SK-N-SH (cell line): ENCODE measurements around the gene GPC5. TPM values are rescaled to one million over a fixed set of nuclear protein-coding genes. Genes with fewer than 3 reads are reported as not detected.

Source experiments
- CTCF ChIA-PET: fragments of 300-600, 350-600 bp; formaldehyde crosslinking; extraction: SDS; loops from one replicate; lab custom pipeline; 2021; lab: Yijun Ruan, JAX
- POLR2A ChIA-PET: fragments of 350-600 bp; sonication (Branson Sonifier 250); formaldehyde crosslinking; extraction: SDS; loops from one replicate; lab custom pipeline; 2020; ENCODE audit warnings: antibody characterized with exemption, inconsistent platforms; lab: Yijun Ruan, JAX
- DNase-seq: peaks from one replicate; pipeline ENCODE4 v3.0.0; 2012
- H2AFZ ChIP-seq: fragments of 200-600 bp; sonication (generic); 2 replicates; pipeline ENCODE4 v1.8.1; 2016; ENCODE audit warnings: antibody characterized with exemption, mild to moderate bottlenecking, low read depth
- H3F3A ChIP-seq: fragments of 200-600 bp; sonication (generic); replicated peaks from 2 replicates; pipeline ENCODE3; 2016; ENCODE audit warnings: antibody characterized with exemption, mild to moderate bottlenecking; ENCODE audit not compliant: insufficient read depth
- H3K27ac ChIP-seq, 2 experiments: fragments of 200-500 bp in 1 of 2; fragments of 200-600 bp in 1 of 2; sonication (Bioruptor generic) in 1 of 2; sonication (generic), shearing (Covaris generic) in 1 of 2; 2 replicates each; pipeline versions ENCODE4 v1.5.1 to v1.6.1; 2014 to 2016; ENCODE audit warnings: low read depth in 2 of 2, inconsistent platforms in 1 of 2, low read length in 1 of 2, mild to moderate bottlenecking in 1 of 2, mixed read lengths in 1 of 2
- H3K27me3 ChIP-seq: fragments of 200-600 bp; sonication (generic), shearing (Covaris generic); 2 replicates; pipeline ENCODE4 v1.6.1; 2016; ENCODE audit warnings: mixed run types; ENCODE audit not compliant: insufficient read depth
- H3K36me3 ChIP-seq, 2 experiments: fragments of 200-500 bp in 1 of 2; fragments of 200-600 bp in 1 of 2; sonication (Bioruptor generic) in 1 of 2; sonication (generic) in 1 of 2; replicated peaks in 1 of 2; 2 replicates each; pipeline versions ENCODE3 to v1.5.1; 2014 to 2016; ENCODE audit warnings: low read length in 1 of 2, mild to moderate bottlenecking in 1 of 2; ENCODE audit not compliant: insufficient read depth in 2 of 2, control insufficient read depth in 1 of 2
- H3K4me1 ChIP-seq, 2 experiments: fragments of 200-500 bp in 1 of 2; fragments of 200-600 bp in 1 of 2; sonication (Bioruptor generic) in 1 of 2; sonication (generic), shearing (Covaris generic) in 1 of 2; 2 replicates each; pipeline versions ENCODE4 v1.5.1 to v1.6.1; 2014 to 2016; ENCODE audit warnings: low read depth in 1 of 2, low read length in 1 of 2, mixed run types in 1 of 2; ENCODE audit not compliant: insufficient read depth in 2 of 2, control insufficient read depth in 1 of 2
- H3K4me2 ChIP-seq: fragments of 200-600 bp; sonication (generic), shearing (Covaris generic); 2 replicates; pipeline ENCODE4 v1.6.1; 2017; ENCODE audit warnings: mixed run types
- H3K4me3 ChIP-seq, 2 experiments: fragments of 200-500 bp in 1 of 2; fragments of 200-600 bp in 1 of 2; sonication (Bioruptor generic) in 1 of 2; sonication (generic), shearing (Covaris generic) in 1 of 2; 2 replicates each; pipeline versions ENCODE4 v1.5.1 to v1.8.1; 2014 to 2016; ENCODE audit warnings: low read depth in 2 of 2, inconsistent platforms in 1 of 2, low read length in 1 of 2, mild to moderate bottlenecking in 1 of 2, mixed read lengths in 1 of 2, moderate library complexity in 1 of 2
- H3K79me2 ChIP-seq: fragments of 200-600 bp; sonication (generic); 2 replicates; pipeline ENCODE4 v1.8.1; 2017; ENCODE audit warnings: mild to moderate bottlenecking; ENCODE audit not compliant: insufficient read depth
- H3K9ac ChIP-seq: fragments of 200-600 bp; sonication (generic); 2 replicates; pipeline ENCODE4 v1.6.1; 2017; ENCODE audit warnings: mixed run types
- H3K9me2 ChIP-seq: fragments of 200-600 bp; sonication (generic); 2 replicates; pipeline ENCODE4 v1.6.1; 2017; ENCODE audit warnings: mixed run types
- H3K9me3 ChIP-seq: fragments of 200-600 bp; sonication (generic); 2 replicates; pipeline ENCODE4 v1.6.1; 2017; ENCODE audit warnings: mixed run types, mild to moderate bottlenecking, moderate library complexity
- H4K20me1 ChIP-seq: fragments of 200-600 bp; sonication (generic); 2 replicates; pipeline ENCODE4 v1.6.1; 2017; ENCODE audit warnings: mild to moderate bottlenecking, mixed run types; ENCODE audit not compliant: insufficient read depth
- ELF1 ChIP-seq: IDR thresholded peaks from 2 replicates; pipeline ENCODE4 v1.4.0; 2012
- EZH2phosphoT487 ChIP-seq: fragments of 200-600 bp; sonication (generic); IDR thresholded peaks from 2 replicates; pipeline ENCODE4 v1.6.1; 2017; ENCODE audit warnings: low read depth, mixed run types, mild to moderate bottlenecking, antibody characterized with exemption, moderate library complexity, borderline replicate concordance
- FOSL2 ChIP-seq: IDR thresholded peaks from 2 replicates; pipeline ENCODE4 v1.4.0; 2012; ENCODE audit warnings: low read depth, mild to moderate bottlenecking, moderate library complexity, borderline replicate concordance
- GABPA ChIP-seq: IDR thresholded peaks from 2 replicates; pipeline ENCODE4 v1.4.0; 2012; ENCODE audit warnings: low read depth, mild to moderate bottlenecking
- GATA2 ChIP-seq: sonication (generic); formaldehyde crosslinking; IDR thresholded peaks from 2 replicates; pipeline ENCODE4 v1.5.0; 2020; ENCODE audit warnings: mild to moderate bottlenecking, missing genetic modification reagents
- JUND ChIP-seq: IDR thresholded peaks from 2 replicates; pipeline ENCODE4 v1.4.0; 2012
- MEF2A ChIP-seq: IDR thresholded peaks from 2 replicates; pipeline ENCODE4 v1.4.0; 2012; ENCODE audit warnings: low read depth, borderline replicate concordance
- MXI1 ChIP-seq: IDR thresholded peaks from 2 replicates; pipeline ENCODE4 v1.6.1; 2012; ENCODE audit warnings: mild to moderate bottlenecking, low read depth, low read length, improper control_type of control experiment
- NFIC ChIP-seq: IDR thresholded peaks from 2 replicates; pipeline ENCODE4 v1.4.0; 2012; ENCODE audit warnings: borderline replicate concordance
- NRF1 ChIP-seq: IDR thresholded peaks from 2 replicates; pipeline ENCODE4 v1.6.1; 2012; ENCODE audit warnings: low read depth, mild to moderate bottlenecking, low read length
- POLR2AphosphoS5 ChIP-seq: IDR thresholded peaks from 2 replicates; pipeline ENCODE4 v1.6.1; 2012; ENCODE audit warnings: low read depth, low read length
- RAD21 ChIP-seq: IDR thresholded peaks from 2 replicates; pipeline ENCODE4 v1.6.1; 2012; ENCODE audit warnings: mild to moderate bottlenecking, low read length
- RCOR1 ChIP-seq: fragments of 150-350 bp; IDR thresholded peaks from 2 replicates; pipeline ENCODE4 v1.6.1; 2017; ENCODE audit warnings: antibody characterized with exemption, low read length
- REST ChIP-seq: IDR thresholded peaks from 2 replicates; pipeline ENCODE4 v1.6.1; 2012; ENCODE audit warnings: mild to moderate bottlenecking, low read depth, low read length, moderate library complexity
- SIN3A ChIP-seq: IDR thresholded peaks from 2 replicates; pipeline ENCODE4 v1.6.1; 2012; ENCODE audit warnings: low read depth, mild to moderate bottlenecking, low read length, moderate library complexity, borderline replicate concordance
- SMC3 ChIP-seq: IDR thresholded peaks from 2 replicates; pipeline ENCODE4 v1.6.1; 2012; ENCODE audit warnings: low read depth, low read length, improper control_type of control experiment
- TAF1 ChIP-seq: IDR thresholded peaks from 2 replicates; pipeline ENCODE4 v1.6.1; 2012; ENCODE audit warnings: low read depth, mild to moderate bottlenecking, low read length, moderate library complexity, borderline replicate concordance
- TCF12 ChIP-seq: IDR thresholded peaks from 2 replicates; pipeline ENCODE4 v1.4.0; 2012
- USF2 ChIP-seq: fragments of 150-350 bp; IDR thresholded peaks from 2 replicates; pipeline ENCODE4 v1.6.1; 2017; ENCODE audit warnings: antibody characterized with exemption, low read length, low read depth, borderline replicate concordance
- WGBS: methylation state at CpG from one replicate; pipeline ENCODE4 v1.1.6; 2017; ENCODE audit warnings: low lambda C conversion rate; 5-methylcytosine and 5-hydroxymethylcytosine counted together
- polyA plus RNA-seq, 3 experiments: library from polyadenylated mRNA; depleted of rRNA; stranded (reverse); fragments of >200 nt; gene quantifications; 2 replicates each; pipeline ENCODE4 v1.2.3, GENCODE V29; 2012
- TF ChIP-seq, protein P1 (sequence below): fragments of 200-600 bp; sonication (generic); IDR thresholded peaks from 2 replicates; pipeline ENCODE4 v1.6.1; 2017; ENCODE audit warnings: antibody characterized with exemption, mild to moderate bottlenecking, moderate library complexity

GPC5 gene
- polyA plus RNA-seq, 1 of the 3 experiments (the other 2 are of a cell fraction): 0.03 TPM

DNA sequence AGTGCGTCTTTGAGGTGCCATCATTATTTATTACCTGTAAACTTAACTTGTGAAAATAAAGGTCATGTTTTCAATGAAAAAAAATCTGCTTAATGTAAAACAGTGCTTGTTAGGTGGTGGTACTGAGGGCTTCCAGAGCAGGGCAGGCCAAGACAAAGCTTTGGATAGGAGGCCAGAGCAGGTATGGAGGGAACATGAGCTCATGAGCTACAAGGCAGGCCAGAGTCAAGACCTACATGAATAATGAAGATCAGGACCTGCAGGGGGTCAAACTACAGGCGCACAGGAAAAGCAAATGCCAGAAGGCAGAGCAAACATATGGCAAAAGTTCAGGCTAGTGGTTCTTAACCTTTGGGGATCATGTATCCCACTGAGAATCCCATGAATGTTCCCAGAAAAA lies 343.5 kb downstream of the GPC5 start:
- no peak overlapping the region for H3K4me3 ChIP-seq
- H3K9me2 ChIP-seq: no peaks in the 10 kb centered on the region
- ChIA-PET CTCF (interaction anchor here (5.4 kb wide), 1 partner anchor 19 kb away, joined by 35 read pairs; no protein-coding TSS in a partner anchor), POLR2A (no interaction called here)
- 71% methylated on average over 2 of the region's 2 CpGs for WGBS
- H3K9me3 ChIP-seq: no peaks in the 10 kb centered on the region
- H3F3A ChIP-seq: no peaks in the 10 kb centered on the region
- H3K36me3 ChIP-seq: no peaks in the 10 kb centered on the region
- no peak overlapping the region for H3K9ac ChIP-seq
- no peak overlapping the region for H2AFZ ChIP-seq
- H3K79me2 ChIP-seq: no peaks in the 10 kb centered on the region
- no peak overlapping the region for H3K27ac ChIP-seq
- no peaks in the 10 kb centered on the region for H4K20me1 ChIP-seq
- peaks cover 0 to 2% of the 10 kb centered on the region in 2 experiments; a peak in 2 of 4 replicates for H3K4me1 ChIP-seq
- H3K27me3 ChIP-seq: no peaks in the 10 kb centered on the region
- no peak for TF ChIP-seq EZH2phosphoT487
- no peak for TF ChIP-seq NFIC
- TF ChIP-seq MXI1: no peak
- no peak for TF ChIP-seq GATA2 (CRISPR knock-in tag)
- no peak for TF ChIP-seq GABPA
- TF ChIP-seq FOSL2: no peak
- no peak for TF ChIP-seq RAD21
- TF ChIP-seq REST: no peak
- TF ChIP-seq POLR2AphosphoS5: no peak
- no peak for TF ChIP-seq TCF12
- TF ChIP-seq USF2: no peak
- TF ChIP-seq SMC3: no peak
- TF ChIP-seq SIN3A: no peak
- no peak for TF ChIP-seq TAF1
- TF ChIP-seq MEF2A: no peak
- TF ChIP-seq ELF1: no peak
- TF ChIP-seq NRF1: no peak
- TF ChIP-seq JUND: no peak
- TF ChIP-seq, protein P1, sequence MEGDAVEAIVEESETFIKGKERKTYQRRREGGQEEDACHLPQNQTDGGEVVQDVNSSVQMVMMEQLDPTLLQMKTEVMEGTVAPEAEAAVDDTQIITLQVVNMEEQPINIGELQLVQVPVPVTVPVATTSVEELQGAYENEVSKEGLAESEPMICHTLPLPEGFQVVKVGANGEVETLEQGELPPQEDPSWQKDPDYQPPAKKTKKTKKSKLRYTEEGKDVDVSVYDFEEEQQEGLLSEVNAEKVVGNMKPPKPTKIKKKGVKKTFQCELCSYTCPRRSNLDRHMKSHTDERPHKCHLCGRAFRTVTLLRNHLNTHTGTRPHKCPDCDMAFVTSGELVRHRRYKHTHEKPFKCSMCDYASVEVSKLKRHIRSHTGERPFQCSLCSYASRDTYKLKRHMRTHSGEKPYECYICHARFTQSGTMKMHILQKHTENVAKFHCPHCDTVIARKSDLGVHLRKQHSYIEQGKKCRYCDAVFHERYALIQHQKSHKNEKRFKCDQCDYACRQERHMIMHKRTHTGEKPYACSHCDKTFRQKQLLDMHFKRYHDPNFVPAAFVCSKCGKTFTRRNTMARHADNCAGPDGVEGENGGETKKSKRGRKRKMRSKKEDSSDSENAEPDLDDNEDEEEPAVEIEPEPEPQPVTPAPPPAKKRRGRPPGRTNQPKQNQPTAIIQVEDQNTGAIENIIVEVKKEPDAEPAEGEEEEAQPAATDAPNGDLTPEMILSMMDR: no peak
- no peak for TF ChIP-seq RCOR1
- DNase-seq: no peak
- no peak overlapping the region for H3K4me2 ChIP-seq
